T-helper 2 cell (primary cell): ENCODE results near the gene SLC27A5.
"Not testable (repeated sequence)": the region's sequence is repeated elsewhere in the genome, so short reads cannot be mapped to it uniquely, and the experiment has no call there.

ENCODE experiments used
- DNase-seq, 5 experiments: peaks; one replicate each; pipeline versions ENCODE4 v3.0.0 to v3.0.0-alpha.2; 2012 to 2022

Gene SLC27A5

DNA sequence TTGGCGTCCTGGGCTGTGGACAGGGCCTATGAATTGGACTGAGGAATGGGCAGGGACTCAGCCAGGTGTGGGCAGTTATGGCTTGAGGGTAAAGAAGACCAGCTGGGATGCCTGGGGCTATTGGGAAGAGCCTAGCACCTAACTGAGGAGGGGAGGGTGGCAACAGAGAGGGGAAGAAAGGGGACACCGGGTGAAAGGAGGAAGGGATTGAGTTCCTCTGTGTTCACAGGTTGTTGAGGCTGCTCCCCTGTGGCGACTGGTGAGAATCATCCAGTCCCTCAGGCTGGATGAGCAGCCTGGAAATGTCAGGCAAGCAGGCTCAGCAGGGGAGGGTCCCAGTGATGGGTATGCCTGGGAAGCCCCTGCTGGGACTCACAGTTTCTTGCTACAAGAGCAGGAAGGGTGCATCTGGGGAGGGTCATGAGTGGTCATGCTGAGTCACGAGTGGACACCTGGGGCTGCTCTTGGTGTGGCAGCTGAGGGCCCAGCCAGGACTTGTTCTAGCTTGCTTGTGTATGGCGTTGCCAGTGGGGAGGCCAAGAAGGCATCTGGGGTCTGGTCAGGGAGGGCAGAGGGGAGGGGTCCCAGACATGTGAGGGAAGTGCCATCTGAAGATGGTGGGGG lies 43.5 kb downstream of the SLC27A5 start:
- DNase-seq = no peak

DNA sequence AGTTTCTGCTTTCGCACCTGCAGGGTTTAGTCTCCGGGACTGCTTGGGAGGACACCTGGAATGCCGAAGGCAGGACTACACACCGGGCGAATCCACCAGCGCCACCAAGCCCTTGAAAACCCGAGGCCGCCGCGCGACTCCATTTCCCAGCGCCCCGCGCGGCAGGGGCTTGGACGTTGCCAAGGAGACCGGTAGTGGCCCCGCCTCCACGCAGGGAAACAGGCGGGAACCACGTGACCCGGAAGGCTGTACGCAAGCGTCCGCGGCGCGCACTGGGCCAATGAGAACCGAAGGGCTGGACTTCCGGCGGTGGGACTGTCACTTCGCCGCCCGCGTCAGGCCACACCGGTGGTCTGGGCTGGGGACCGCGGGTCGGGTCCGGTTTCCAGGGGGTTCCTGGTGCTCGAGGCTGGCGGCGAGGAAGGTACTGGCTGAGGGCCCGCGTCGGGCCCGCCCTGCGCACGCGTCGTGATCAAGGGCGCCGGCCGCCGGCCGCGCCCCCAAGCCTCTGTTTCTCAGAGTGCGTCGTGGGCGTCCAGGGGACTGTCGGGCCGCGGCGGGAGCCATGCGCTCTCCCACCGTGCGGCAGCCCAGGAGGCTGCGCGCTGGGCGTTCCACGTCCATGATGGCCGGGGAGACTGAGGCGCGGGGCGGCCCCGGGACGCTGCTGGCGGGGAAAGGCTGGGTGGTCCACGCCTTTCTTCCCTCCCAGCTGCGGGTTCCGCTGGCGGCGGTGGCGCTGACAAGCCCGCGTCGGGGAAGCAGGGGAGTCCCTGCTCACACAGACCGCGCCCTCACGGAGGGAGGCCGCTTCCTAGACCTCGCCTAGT lies 44.8 kb downstream of the SLC27A5 start, which contains the start of gene ZNF324:
TSS of gene ZNF324 (plus strand) at position 321 of the 830 bp plus-strand sequence. CDS start 2,106 bp downstream, outside the sequence.
- peak; percentile 92 to 97 (median 97) for DNase-seq

GRCh38 chr19:58466089-58466759 lies 45.6 kb downstream of the SLC27A5 start:
- no peak for DNase-seq

DNA sequence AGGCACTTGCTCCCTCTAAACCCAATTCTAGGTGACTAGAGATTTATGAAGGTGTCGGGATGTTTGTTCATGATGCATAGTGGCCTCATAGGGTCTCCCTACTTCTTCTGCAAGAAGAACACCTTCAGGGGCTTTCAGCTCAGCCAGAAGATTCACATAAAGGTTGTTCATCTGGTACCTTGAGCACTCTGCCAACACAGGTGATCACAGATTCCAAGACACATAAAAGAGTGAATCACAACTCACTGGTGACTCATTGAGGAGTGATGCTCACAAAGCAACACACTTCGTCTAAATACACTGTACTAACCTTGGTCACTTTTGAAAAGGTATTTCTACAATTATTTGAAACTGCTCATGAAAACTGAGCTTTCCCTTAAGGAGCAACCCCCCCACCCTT lies 51.8 kb downstream of the SLC27A5 start:
- DNase-seq = no peak

GRCh38 chr19:58456111-58456510 lies 55.7 kb downstream of the SLC27A5 start:
- DNase-seq = no peak

GRCh38 chr19:58455306-58455705 lies 56.5 kb downstream of the SLC27A5 start:
- DNase-seq = no peak

- no peak for DNase-seq
These were observed 58.0 kb downstream of the SLC27A5 start for GRCh38 chr19:58453743-58454142.

GRCh38 chr19:58451358-58452101 lies 60.3 kb downstream of the SLC27A5 start, which contains the start of gene ZNF324B:
Gene ZNF324B (plus strand): TSS chr19:58451622. CDS start chr19:58453702, 2,080 bp downstream.
- DNase-seq = peak; percentile 92 to 97 (median 96)

DNA sequence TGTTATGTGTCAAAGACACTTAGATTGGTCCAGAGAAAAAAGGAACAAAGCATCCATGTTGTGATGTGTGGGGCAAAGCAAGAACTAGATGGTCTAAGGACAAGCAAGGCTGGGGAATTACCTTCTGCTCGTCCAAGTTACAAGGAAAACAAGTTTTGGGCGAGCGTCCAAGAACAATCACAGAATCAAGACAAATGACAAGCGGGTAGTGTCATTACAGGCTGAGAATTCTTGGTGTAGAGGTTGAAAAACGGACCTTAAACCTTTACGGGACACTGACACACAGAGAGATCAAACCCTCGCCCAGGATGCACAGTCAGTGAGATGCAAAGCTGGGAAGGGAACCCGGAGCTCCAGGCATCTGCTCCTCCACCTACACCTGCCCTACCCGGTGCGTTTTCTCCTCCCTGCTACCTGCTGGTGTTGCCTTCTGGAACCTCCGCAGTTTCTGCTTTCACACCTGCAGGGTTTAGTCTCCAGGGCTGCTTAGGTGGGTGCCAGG lies 60.9 kb downstream of the SLC27A5 start:
- no peak for DNase-seq

DNA sequence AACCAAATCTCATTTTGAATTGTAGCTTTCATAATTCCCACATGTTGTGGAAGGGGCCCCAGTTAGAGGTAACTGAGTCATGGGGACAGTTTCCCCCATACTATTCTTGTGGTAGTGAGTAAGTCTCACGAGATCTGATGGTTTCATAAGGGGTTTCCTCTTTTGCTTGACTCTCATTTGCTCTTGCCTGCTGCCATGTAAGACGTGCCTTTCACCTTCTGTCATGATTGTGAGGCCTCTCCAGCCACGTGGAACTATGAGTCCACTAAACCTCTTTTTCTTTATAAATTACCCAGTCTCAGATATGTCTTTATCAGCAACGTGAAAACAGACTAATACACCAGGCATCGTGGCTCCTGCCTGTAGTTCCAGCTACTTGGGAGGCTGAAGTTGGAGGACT lies 61.8 kb downstream of the SLC27A5 start:
- DNase-seq = not testable (repeated sequence)

GRCh38 chr19:58448860-58449259 lies 62.9 kb downstream of the SLC27A5 start:
- DNase-seq = not testable (repeated sequence)
